SK-N-MC (cell line): ENCODE data around the gene LRRC8B.

Experiments
- EZH2 ChIP-seq: fragments of 200-600 bp; sonication (generic); IDR thresholded peaks from one replicate; pipeline ENCODE4 v1.6.1; 2017; ENCODE audit warnings: antibody characterized with exemption
- FOXP2 ChIP-seq: optimal IDR thresholded peaks from 2 replicates; pipeline ENCODE3; 2011; ENCODE audit warnings: mild to moderate bottlenecking, moderate library complexity; ENCODE audit not compliant: insufficient read depth; ENCODE audit errors: extremely low read length, control extremely low read depth
- POLR2AphosphoS5 ChIP-seq: IDR thresholded peaks from 2 replicates; pipeline ENCODE4 v1.6.1; 2012; ENCODE audit warnings: mild to moderate bottlenecking, low read depth, low read length, borderline replicate concordance

- no peak for TF ChIP-seq POLR2AphosphoS5
- no peak for TF ChIP-seq EZH2
- TF ChIP-seq FOXP2 = no peak
Observed at GRCh38 chr1:89600451-89601224, 76.0 kb downstream of the LRRC8B start.
